Liver (tissue), 9 donors: Measurements from ENCODE around the gene BIN2. TPM values are rescaled to one million over a fixed set of nuclear protein-coding genes. Genes with fewer than 3 reads are reported as not detected.

ENCODE experiments used
- DNase-seq: peaks from one replicate; pipeline ENCODE4 v3.0.0-alpha.2; 2017; ENCODE audit warnings: low spot score
- H3K27ac ChIP-seq, 2 donors: one replicate each; pipeline ENCODE4 v1.7.0; 2013; ENCODE audit warnings: inconsistent platforms in 2 of 2, low read length in 2 of 2, control low read depth in 1 of 2, low read depth in 1 of 2, mild to moderate bottlenecking in 1 of 2
- H3K27me3 ChIP-seq, 4 donors: one replicate each; pipeline versions ENCODE4 v1.6.1 to v1.7.0; 2013; ENCODE audit warnings: low read length in 3 of 4, inconsistent platforms in 1 of 4, mild to moderate bottlenecking in 1 of 4, moderate library complexity in 1 of 4; ENCODE audit not compliant: control insufficient read depth in 4 of 4, insufficient read depth in 4 of 4
- H3K36me3 ChIP-seq, 4 donors: one replicate each; pipeline versions ENCODE4 v1.6.1 to v1.7.0; 2013; ENCODE audit warnings: low read length in 3 of 4, mild to moderate bottlenecking in 3 of 4, low read depth in 1 of 4, moderate library complexity in 1 of 4; ENCODE audit not compliant: control insufficient read depth in 4 of 4, insufficient read depth in 3 of 4
- H3K4me1 ChIP-seq, 4 donors: one replicate each; pipeline versions ENCODE4 v1.6.1 to v1.7.0; 2013; ENCODE audit warnings: low read length in 3 of 4, mild to moderate bottlenecking in 3 of 4, moderate library complexity in 1 of 4; ENCODE audit not compliant: control insufficient read depth in 4 of 4, insufficient read depth in 4 of 4
- H3K4me3 ChIP-seq, 3 donors: one replicate each; pipeline versions ENCODE4 v1.6.1 to v1.7.0; 2013; ENCODE audit warnings: low read length in 3 of 3, control low read depth in 1 of 3, low read depth in 1 of 3, mild to moderate bottlenecking in 1 of 3
- H3K9ac ChIP-seq, 2 donors: one replicate each; pipeline ENCODE4 v1.7.0; 2013; ENCODE audit warnings: low read length in 2 of 2, mild to moderate bottlenecking in 2 of 2, moderate library complexity in 2 of 2, control low read depth in 1 of 2, low read depth in 1 of 2
- H3K9me3 ChIP-seq, 4 donors: one replicate each; pipeline versions ENCODE4 v1.6.1 to v1.7.0; 2013; ENCODE audit warnings: low read length in 3 of 4; ENCODE audit not compliant: control insufficient read depth in 4 of 4
- FOXA1 ChIP-seq: IDR thresholded peaks from 2 replicates; pipeline ENCODE4 v1.6.1; 2016; ENCODE audit warnings: antibody characterized with exemption
- GABPA ChIP-seq, 2 donors: IDR thresholded peaks in 1 of 2; conservative IDR thresholded peaks in 1 of 2; 2 replicates each; pipeline ENCODE4 v1.6.1; 2016; ENCODE audit warnings: antibody characterized with exemption in 2 of 2, mild to moderate bottlenecking in 1 of 2, moderate library complexity in 1 of 2
- HNF4A ChIP-seq, 2 donors: conservative IDR thresholded peaks; 2 replicates each; pipeline ENCODE4 v1.6.1; 2016; ENCODE audit warnings: antibody characterized with exemption in 2 of 2, mild to moderate bottlenecking in 2 of 2
- HNF4G ChIP-seq: IDR thresholded peaks from 2 replicates; pipeline ENCODE4 v1.6.1; 2016; ENCODE audit warnings: antibody characterized with exemption
- JUND ChIP-seq, 2 donors: IDR thresholded peaks; 2 replicates each; pipeline ENCODE4 v1.6.1; 2016; ENCODE audit warnings: antibody characterized with exemption in 2 of 2
- NR2F2 ChIP-seq: IDR thresholded peaks from 2 replicates; pipeline ENCODE4 v1.6.1; 2016; ENCODE audit warnings: antibody characterized with exemption
- RAD21 ChIP-seq, 2 donors: IDR thresholded peaks; 2 replicates each; pipeline ENCODE4 v1.6.1; 2016; ENCODE audit warnings: antibody characterized with exemption in 2 of 2, mild to moderate bottlenecking in 2 of 2
- RXRA ChIP-seq, 2 donors: IDR thresholded peaks; 2 replicates each; pipeline ENCODE4 v1.6.1; 2017 to 2018; ENCODE audit warnings: antibody characterized with exemption in 2 of 2, mild to moderate bottlenecking in 1 of 2
- SP1 ChIP-seq: IDR thresholded peaks from 2 replicates; pipeline ENCODE4 v1.6.1; 2018; ENCODE audit warnings: antibody characterized with exemption, mild to moderate bottlenecking
- YY1 ChIP-seq: IDR thresholded peaks from 2 replicates; pipeline ENCODE4 v1.6.1; 2016; ENCODE audit warnings: antibody characterized with exemption, mild to moderate bottlenecking
- WGBS: extraction: QIAGEN DNeasy Blood & Tissue Kit; methylation state at CpG from one replicate; pipeline ENCODE4 v1.1.7; 2013; 5-methylcytosine and 5-hydroxymethylcytosine counted together
- polyA plus RNA-seq, 2 donors: library from polyadenylated mRNA; stranded (reverse) in 1 of 2; unstranded in 1 of 2; fragments of 200-250 nt in 1 of 2; fragments of >200 nt in 1 of 2; fragmentation: Nextera tagmentation in 1 of 2; extraction: Ambion mirVana in 1 of 2; gene quantifications; one replicate each; pipeline versions ENCODE4 v1.2.1 to v1.2.3, GENCODE V29; 2013 to 2015
- total RNA-seq, 2 donors: library from RNA; depleted of rRNA; stranded (reverse); fragments of >200 nt; gene quantifications; one replicate each; pipeline ENCODE4 v1.2.3, GENCODE V29; 2014
- TF ChIP-seq, protein P1 (sequence below): fragments of 150-350 bp; IDR thresholded peaks from 2 replicates; pipeline ENCODE4 v1.5.1; 2017; ENCODE audit warnings: improper control_type of control experiment, low read depth, low read length; ENCODE audit not compliant: missing input control
- TF ChIP-seq, protein P2 (sequence below): IDR thresholded peaks from 2 replicates; pipeline ENCODE4 v1.6.1; 2016; ENCODE audit warnings: antibody characterized with exemption
- TF ChIP-seq, protein P3 (sequence below): IDR thresholded peaks from 2 replicates; pipeline ENCODE4 v1.6.1; 2016; ENCODE audit warnings: antibody characterized with exemption
- TF ChIP-seq, protein P4 (sequence below): IDR thresholded peaks from 2 replicates; pipeline ENCODE4 v1.6.1; 2016; ENCODE audit warnings: antibody characterized with exemption
- donor health status: healthy.
- donor health status: healthy.
- donor health status: healthy.
- donor health status: healthy.
- donor health status: healthy.

Gene BIN2
- total and polyA plus RNA-seq, 4 donors = 1.9 to 10.2 (median 4.4) TPM

DNA sequence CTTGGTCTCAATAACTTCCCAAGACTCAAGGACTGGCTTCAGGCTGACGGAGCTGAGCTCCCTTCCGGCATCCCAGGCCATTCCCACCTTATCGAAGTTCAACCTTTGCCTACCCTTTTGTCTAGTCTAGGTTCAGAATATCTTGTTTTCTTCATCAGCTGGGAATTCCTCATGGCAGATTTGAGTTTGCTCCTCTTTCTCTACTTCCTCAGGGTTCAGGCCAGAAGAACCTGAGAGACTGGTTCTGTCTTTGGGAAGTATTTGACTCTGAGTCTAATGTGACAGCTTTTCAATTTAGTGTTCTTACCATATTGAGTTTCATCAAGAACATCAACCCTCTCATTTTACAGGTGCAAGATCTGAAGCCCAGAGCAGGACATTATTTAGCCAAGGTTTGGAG lies 2.1 kb downstream of the BIN2 start:
- peaks cover 0 to 5% (median 2%) of the 10 kb centered on the region in 4 donors for H3K4me1 ChIP-seq
- DNase-seq = no peak
- H3K4me3 ChIP-seq = no peak overlapping the region

DNA sequence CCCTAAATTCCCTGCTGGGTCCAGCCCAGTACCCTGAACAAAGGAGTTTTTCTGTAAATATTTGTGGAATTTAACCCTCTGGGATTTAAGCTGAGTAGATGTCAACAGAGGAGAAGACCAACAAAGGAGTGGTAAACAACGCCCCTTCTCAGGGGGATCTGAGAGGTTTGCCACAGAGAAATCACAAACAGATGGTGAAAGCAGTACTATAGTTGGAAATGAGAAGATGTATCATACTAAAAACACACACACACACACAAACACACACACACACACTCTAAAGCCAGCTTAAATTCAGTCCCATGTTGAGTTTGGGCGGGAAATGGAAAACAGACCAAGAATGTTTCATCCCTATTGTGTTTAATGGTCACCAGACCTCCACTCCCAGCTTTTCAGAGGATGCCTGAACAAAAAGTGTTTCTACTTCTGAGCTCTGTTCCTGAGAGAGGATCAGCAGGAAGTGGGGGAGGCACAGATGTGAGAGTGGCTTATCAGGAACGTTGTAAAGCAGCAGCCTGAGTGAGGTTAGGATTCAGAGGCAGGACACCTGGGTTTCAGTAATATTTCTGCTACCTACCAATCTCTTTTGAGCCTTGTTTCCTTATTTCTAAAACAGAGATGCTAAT lies 3.2 kb downstream of the BIN2 start:
- no peak overlapping the region for H3K4me3 ChIP-seq
- no peaks in the 10 kb centered on the region for H3K4me1 ChIP-seq
- DNase-seq = no peak
- TF ChIP-seq, protein P1, sequence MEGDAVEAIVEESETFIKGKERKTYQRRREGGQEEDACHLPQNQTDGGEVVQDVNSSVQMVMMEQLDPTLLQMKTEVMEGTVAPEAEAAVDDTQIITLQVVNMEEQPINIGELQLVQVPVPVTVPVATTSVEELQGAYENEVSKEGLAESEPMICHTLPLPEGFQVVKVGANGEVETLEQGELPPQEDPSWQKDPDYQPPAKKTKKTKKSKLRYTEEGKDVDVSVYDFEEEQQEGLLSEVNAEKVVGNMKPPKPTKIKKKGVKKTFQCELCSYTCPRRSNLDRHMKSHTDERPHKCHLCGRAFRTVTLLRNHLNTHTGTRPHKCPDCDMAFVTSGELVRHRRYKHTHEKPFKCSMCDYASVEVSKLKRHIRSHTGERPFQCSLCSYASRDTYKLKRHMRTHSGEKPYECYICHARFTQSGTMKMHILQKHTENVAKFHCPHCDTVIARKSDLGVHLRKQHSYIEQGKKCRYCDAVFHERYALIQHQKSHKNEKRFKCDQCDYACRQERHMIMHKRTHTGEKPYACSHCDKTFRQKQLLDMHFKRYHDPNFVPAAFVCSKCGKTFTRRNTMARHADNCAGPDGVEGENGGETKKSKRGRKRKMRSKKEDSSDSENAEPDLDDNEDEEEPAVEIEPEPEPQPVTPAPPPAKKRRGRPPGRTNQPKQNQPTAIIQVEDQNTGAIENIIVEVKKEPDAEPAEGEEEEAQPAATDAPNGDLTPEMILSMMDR = no peak
- no peak for TF ChIP-seq SP1
- no peak for TF ChIP-seq GABPA (IDR thresholded peaks at IDR 0.05 in 1 of 2, conservative IDR thresholded peaks at IDR 0.05 in 1 of 2)
- TF ChIP-seq, protein P2, sequence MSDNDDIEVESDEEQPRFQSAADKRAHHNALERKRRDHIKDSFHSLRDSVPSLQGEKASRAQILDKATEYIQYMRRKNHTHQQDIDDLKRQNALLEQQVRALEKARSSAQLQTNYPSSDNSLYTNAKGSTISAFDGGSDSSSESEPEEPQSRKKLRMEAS = no peak
- no peak for TF ChIP-seq RXRA (IDR thresholded peaks at IDR 0.05)
- no peak overlapping the region for H3K27ac ChIP-seq
- H3K9me3 ChIP-seq = no peaks in the 10 kb centered on the region
- H3K27me3 ChIP-seq = no peaks in the 10 kb centered on the region
- H3K9ac ChIP-seq = peak overlapping the region in 1 of 2 donors; percentile 13
- H3K36me3 ChIP-seq = no peaks in the 10 kb centered on the region
- WGBS = 28% methylated on average over 3 of the region's 3 CpGs

More for the DNA sequence above, 2.1 kb downstream of the BIN2 start:
- Histone ChIP-seq H3K27me3 (no peaks in the 10 kb centered on the region), H3K27ac (no peak overlapping the region), H3K36me3 (no peaks in the 10 kb centered on the region), H3K9ac (no peak overlapping the region), H3K9me3 (no peaks in the 10 kb centered on the region)
- TF ChIP-seq YY1 (no peak), RAD21 (IDR thresholded peaks at IDR 0.05) (no peak), NR2F2 (no peak), RXRA (IDR thresholded peaks at IDR 0.05) (no peak), FOXA1 (no peak), HNF4A (conservative IDR thresholded peaks at IDR 0.05) (no peak)
- TF ChIP-seq, protein P2 = no peak
- 71% methylated on average over 3 of the region's 3 CpGs for WGBS

DNA sequence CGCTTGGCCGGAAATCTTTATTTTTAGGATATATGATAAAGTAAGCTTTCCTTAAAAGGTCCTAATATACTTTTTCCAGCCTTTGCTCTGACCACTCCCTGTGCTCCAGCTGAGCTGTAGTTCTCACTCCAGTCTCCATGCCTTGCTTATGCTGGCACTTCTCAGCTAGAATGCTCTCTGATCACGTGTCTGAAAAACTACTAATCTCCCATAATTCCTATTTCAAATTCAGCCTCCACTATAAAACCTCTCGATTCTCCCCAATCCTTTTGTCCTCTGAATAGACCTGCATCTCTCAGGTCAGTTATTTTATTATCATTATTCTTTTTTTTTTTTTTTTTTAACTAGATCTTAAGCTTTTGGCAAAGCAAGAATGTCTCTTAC lies 3.7 kb downstream of the BIN2 start:
- Histone ChIP-seq H3K4me1 (no peaks in the 10 kb centered on the region), H3K4me3 (no peak overlapping the region), H3K9me3 (no peaks in the 10 kb centered on the region), H3K9ac (no peak overlapping the region), H3K36me3 (no peaks in the 10 kb centered on the region), H3K27ac (no peak overlapping the region), H3K27me3 (no peaks in the 10 kb centered on the region)
- no peak for TF ChIP-seq RXRA (IDR thresholded peaks at IDR 0.05)
- TF ChIP-seq HNF4G = no peak
- no peak for TF ChIP-seq JUND (IDR thresholded peaks at IDR 0.05)
- TF ChIP-seq, protein P3, sequence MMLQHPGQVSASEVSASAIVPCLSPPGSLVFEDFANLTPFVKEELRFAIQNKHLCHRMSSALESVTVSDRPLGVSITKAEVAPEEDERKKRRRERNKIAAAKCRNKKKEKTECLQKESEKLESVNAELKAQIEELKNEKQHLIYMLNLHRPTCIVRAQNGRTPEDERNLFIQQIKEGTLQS = no peak
- TF ChIP-seq, protein P4, sequence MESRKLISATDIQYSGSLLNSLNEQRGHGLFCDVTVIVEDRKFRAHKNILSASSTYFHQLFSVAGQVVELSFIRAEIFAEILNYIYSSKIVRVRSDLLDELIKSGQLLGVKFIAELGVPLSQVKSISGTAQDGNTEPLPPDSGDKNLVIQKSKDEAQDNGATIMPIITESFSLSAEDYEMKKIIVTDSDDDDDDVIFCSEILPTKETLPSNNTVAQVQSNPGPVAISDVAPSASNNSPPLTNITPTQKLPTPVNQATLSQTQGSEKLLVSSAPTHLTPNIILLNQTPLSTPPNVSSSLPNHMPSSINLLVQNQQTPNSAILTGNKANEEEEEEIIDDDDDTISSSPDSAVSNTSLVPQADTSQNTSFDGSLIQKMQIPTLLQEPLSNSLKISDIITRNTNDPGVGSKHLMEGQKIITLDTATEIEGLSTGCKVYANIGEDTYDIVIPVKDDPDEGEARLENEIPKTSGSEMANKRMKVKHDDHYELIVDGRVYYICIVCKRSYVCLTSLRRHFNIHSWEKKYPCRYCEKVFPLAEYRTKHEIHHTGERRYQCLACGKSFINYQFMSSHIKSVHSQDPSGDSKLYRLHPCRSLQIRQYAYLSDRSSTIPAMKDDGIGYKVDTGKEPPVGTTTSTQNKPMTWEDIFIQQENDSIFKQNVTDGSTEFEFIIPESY = no peak
- 70% methylated on average over 4 of the region's 4 CpGs for WGBS
- no peak for DNase-seq
